Osteoblast (primary cell): Measurements from ENCODE around the gene HACL1. TPM values are rescaled to one million over a fixed set of nuclear protein-coding genes. Genes with fewer than 3 reads are reported as not detected.

ENCODE experiments used
- DNase-seq: peaks from one replicate; pipeline ENCODE4 v3.0.0; 2011; ENCODE audit warnings: low spot score, mixed read lengths; ENCODE audit not compliant: insufficient read length; ENCODE audit errors: missing footprints
- H2AFZ ChIP-seq: 2 replicates; pipeline ENCODE4 v1.6.0; 2011; ENCODE audit warnings: mild to moderate bottlenecking, low read length
- H3K27ac ChIP-seq: 2 replicates; pipeline ENCODE4 v1.5.1; 2011; ENCODE audit warnings: mild to moderate bottlenecking, low read depth, low read length, moderate library complexity
- H3K27me3 ChIP-seq: 2 replicates; pipeline ENCODE4 v1.6.0; 2012; ENCODE audit warnings: mild to moderate bottlenecking, control low read depth, inconsistent platforms, low read length, moderate library complexity; ENCODE audit not compliant: insufficient read depth
- H3K36me3 ChIP-seq: 2 replicates; pipeline ENCODE4 v1.5.1; 2011; ENCODE audit warnings: mild to moderate bottlenecking, low read length, control low read depth, moderate library complexity; ENCODE audit not compliant: insufficient read depth
- H3K4me1 ChIP-seq: 2 replicates; pipeline ENCODE4 v1.5.1; 2011; ENCODE audit warnings: mild to moderate bottlenecking, low read length, control low read depth, moderate library complexity; ENCODE audit not compliant: insufficient read depth
- H3K4me2 ChIP-seq: 2 replicates; pipeline ENCODE4 v1.6.0; 2011; ENCODE audit warnings: mild to moderate bottlenecking, low read length; ENCODE audit not compliant: insufficient read depth
- H3K4me3 ChIP-seq: fragments of 200-600 bp; sonication (generic); 3 replicates; pipeline ENCODE4 v1.5.1; 2012; ENCODE audit warnings: mild to moderate bottlenecking, low read length, inconsistent platforms; ENCODE audit not compliant: insufficient read depth
- H3K79me2 ChIP-seq: 2 replicates; pipeline ENCODE4 v1.6.0; 2012; ENCODE audit warnings: mild to moderate bottlenecking, low read length, control low read depth, inconsistent platforms; ENCODE audit not compliant: insufficient read depth
- H3K9me3 ChIP-seq: 2 replicates; pipeline ENCODE4 v1.5.1; 2011; ENCODE audit warnings: low read depth, low read length, control low read depth
- H4K20me1 ChIP-seq: 2 replicates; pipeline ENCODE4 v1.6.0; 2012; ENCODE audit warnings: mild to moderate bottlenecking, low read length, control low read depth; ENCODE audit not compliant: insufficient read depth
- CTCF ChIP-seq: IDR thresholded peaks from 2 replicates; pipeline ENCODE4 v1.5.1; 2011; ENCODE audit warnings: mild to moderate bottlenecking, low read depth, low read length, moderate library complexity; ENCODE audit errors: extremely low read depth
- total RNA-seq: library from RNA; depleted of rRNA; stranded (reverse); fragments of >200 nt; gene quantifications from 2 replicates; pipeline ENCODE4 v1.2.3, GENCODE V29; 2012

Gene HACL1
- total RNA-seq, 1 donor = 34.7 TPM

GRCh38 chr3:15601046-15601398, 347 bp downstream of the HACL1 start:
- peak overlapping the region; percentile 94 for H3K4me3 ChIP-seq
- H4K20me1 ChIP-seq = no peaks in the 10 kb centered on the region
- H3K4me2 ChIP-seq = peak overlapping the region; percentile 87
- H2AFZ ChIP-seq = peak overlapping the region; percentile 99
- H3K9me3 ChIP-seq = no peaks in the 10 kb centered on the region
- peak overlapping the region; percentile 83 for H3K27ac ChIP-seq
- TF ChIP-seq CTCF = no peak
- peaks cover 19% of the 10 kb centered on the region for H3K79me2 ChIP-seq
- peaks cover 15% of the 10 kb centered on the region for H3K4me1 ChIP-seq
- DNase-seq = no peak
- H3K36me3 ChIP-seq = peaks cover 14% of the 10 kb centered on the region
- no peaks in the 10 kb centered on the region for H3K27me3 ChIP-seq

GRCh38 chr3:15595955-15596354, 5.4 kb downstream of the HACL1 start:
- Histone ChIP-seq H3K4me1 (peaks cover 7% of the 10 kb centered on the region), H3K79me2 (peaks cover 17% of the 10 kb centered on the region), H3K27me3 (no peaks in the 10 kb centered on the region), H2AFZ (no peak overlapping the region), H3K27ac (no peak overlapping the region), H4K20me1 (no peaks in the 10 kb centered on the region), H3K9me3 (no peaks in the 10 kb centered on the region), H3K4me2 (no peak overlapping the region), H3K4me3 (no peak overlapping the region), H3K36me3 (peaks cover 17% of the 10 kb centered on the region)
- DNase-seq = no peak
- TF ChIP-seq CTCF = no peak

DNA sequence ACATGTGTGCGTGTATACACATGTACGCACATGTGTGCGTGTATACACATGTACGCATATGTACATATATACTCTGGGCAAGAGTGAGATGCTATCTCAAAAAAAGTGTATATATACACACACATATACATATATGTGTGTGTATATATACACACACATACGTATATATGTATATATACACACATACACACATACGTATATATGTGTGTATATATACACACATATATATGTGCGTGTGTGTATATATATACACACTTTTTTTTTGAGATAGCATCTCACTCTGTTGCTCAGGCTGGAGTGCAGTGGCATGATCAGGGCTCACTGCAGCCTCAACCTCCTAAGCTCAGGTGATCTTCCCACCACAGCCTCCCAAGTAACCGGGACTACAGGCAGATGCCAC, 8.4 kb downstream of the HACL1 start:
- no peak for DNase-seq
- Histone ChIP-seq H3K36me3 (peaks cover 18% of the 10 kb centered on the region), H4K20me1 (no peaks in the 10 kb centered on the region), H2AFZ (no peak overlapping the region), H3K4me3 (no peak overlapping the region), H3K27ac (no peak overlapping the region), H3K4me2 (no peak overlapping the region), H3K79me2 (no peaks in the 10 kb centered on the region), H3K4me1 (no peaks in the 10 kb centered on the region), H3K27me3 (no peaks in the 10 kb centered on the region), H3K9me3 (no peaks in the 10 kb centered on the region)
- TF ChIP-seq CTCF = no peak

DNA sequence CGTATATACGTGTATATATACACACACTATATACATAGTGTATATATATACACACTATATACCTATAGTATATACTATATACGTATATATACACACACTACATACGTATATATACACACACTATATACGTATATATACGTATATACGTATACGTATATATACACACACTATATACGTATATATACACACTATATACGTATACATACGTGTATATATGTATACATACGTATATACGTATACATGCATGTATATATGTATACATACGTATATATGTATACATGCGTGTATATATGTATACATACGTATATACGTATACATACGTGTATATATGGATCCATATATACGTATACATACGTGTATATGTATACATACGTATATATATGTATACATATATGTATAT, 9.4 kb downstream of the HACL1 start:
- DNase-seq = no peak
- Histone ChIP-seq H3K4me1 (no peaks in the 10 kb centered on the region), H4K20me1 (no peaks in the 10 kb centered on the region), H2AFZ (no peak overlapping the region), H3K27ac (no peak overlapping the region), H3K27me3 (no peaks in the 10 kb centered on the region), H3K4me3 (no peak overlapping the region), H3K9me3 (no peaks in the 10 kb centered on the region), H3K36me3 (peaks cover 14% of the 10 kb centered on the region), H3K4me2 (no peak overlapping the region), H3K79me2 (no peaks in the 10 kb centered on the region)
- TF ChIP-seq CTCF = no peak
